Astrocyte (in vitro differentiated cells and primary cell): ENCODE measurements around the gene ZMIZ1. TPM values are rescaled to one million over a fixed set of nuclear protein-coding genes. Genes with fewer than 3 reads are reported as not detected.

Source experiments
- DNase-seq: peaks from one replicate; pipeline ENCODE4 v3.0.0-alpha.2; 2010; ENCODE audit warnings: low read depth
- FAIRE-seq: peaks from 2 replicates; lab custom pipeline; 2011; peaks lifted over from hg19 to GRCh38; lab: Jason Lieb, UNC
- H2AFZ ChIP-seq: 2 replicates; pipeline ENCODE4 v1.6.0; 2012; ENCODE audit warnings: low read depth, low read length, inconsistent platforms
- H3K27ac ChIP-seq: 2 replicates; pipeline ENCODE4 v1.5.1; 2011; ENCODE audit warnings: low read depth, low read length, inconsistent platforms
- H3K27me3 ChIP-seq: 2 replicates; pipeline ENCODE4 v1.6.0; 2011; ENCODE audit warnings: low read length, inconsistent platforms; ENCODE audit not compliant: insufficient read depth
- H3K36me3 ChIP-seq: 2 replicates; pipeline ENCODE4 v1.5.1; 2011; ENCODE audit warnings: low read length, inconsistent platforms; ENCODE audit not compliant: insufficient read depth
- H3K4me1 ChIP-seq: 2 replicates; pipeline ENCODE4 v1.5.1; 2011; ENCODE audit warnings: low read length, inconsistent platforms; ENCODE audit not compliant: insufficient read depth
- H3K4me2 ChIP-seq: 2 replicates; pipeline ENCODE4 v1.6.0; 2012; ENCODE audit warnings: low read length, inconsistent platforms
- H3K4me3 ChIP-seq: 2 replicates; pipeline ENCODE4 v1.5.1; 2011; ENCODE audit warnings: low read depth, mild to moderate bottlenecking, low read length, inconsistent platforms; ENCODE audit not compliant: insufficient read depth
- H3K79me2 ChIP-seq: 2 replicates; pipeline ENCODE4 v1.6.0; 2012; ENCODE audit warnings: mild to moderate bottlenecking, low read length, inconsistent platforms; ENCODE audit not compliant: insufficient read depth
- H3K9ac ChIP-seq: 2 replicates; pipeline ENCODE4 v1.6.0; 2012; ENCODE audit warnings: mild to moderate bottlenecking, low read length, inconsistent platforms
- H3K9me3 ChIP-seq: 2 replicates; pipeline ENCODE4 v1.5.1; 2012; ENCODE audit warnings: low read depth, mild to moderate bottlenecking, low read length, inconsistent platforms; ENCODE audit not compliant: insufficient read depth
- H4K20me1 ChIP-seq: 2 replicates; pipeline ENCODE4 v1.6.0; 2012; ENCODE audit warnings: low read length, inconsistent platforms; ENCODE audit not compliant: insufficient read depth
- H3K27ac Mint-ChIP-seq: one replicate; pipeline ENCODE4 v1.8.0; 2021; ENCODE audit warnings: mild to moderate bottlenecking, mixed read lengths; ENCODE audit not compliant: unreplicated experiment
- H3K27me3 Mint-ChIP-seq: one replicate; pipeline ENCODE4 v1.8.0; 2021; ENCODE audit warnings: low read depth, mixed read lengths; ENCODE audit not compliant: unreplicated experiment
- H3K36me3 Mint-ChIP-seq: one replicate; pipeline ENCODE4 v1.8.0; 2021; ENCODE audit warnings: low read depth, mixed read lengths; ENCODE audit not compliant: unreplicated experiment
- H3K4me1 Mint-ChIP-seq: one replicate; pipeline ENCODE4 v1.8.0; 2021; ENCODE audit warnings: low read depth, mixed read lengths; ENCODE audit not compliant: unreplicated experiment
- H3K4me3 Mint-ChIP-seq: one replicate; pipeline ENCODE4 v1.8.0; 2021; ENCODE audit warnings: mild to moderate bottlenecking, moderate library complexity, mixed read lengths; ENCODE audit not compliant: unreplicated experiment
- H3K9me3 Mint-ChIP-seq: one replicate; pipeline ENCODE4 v1.8.0; 2021; ENCODE audit warnings: mild to moderate bottlenecking, mixed read lengths; ENCODE audit not compliant: unreplicated experiment
- CTCF ChIP-seq: IDR thresholded peaks from 2 replicates; pipeline ENCODE4 v1.5.1; 2011; ENCODE audit warnings: low read depth, mild to moderate bottlenecking, inconsistent platforms, low read length, moderate library complexity; ENCODE audit not compliant: insufficient read depth
- EZH2 ChIP-seq: IDR thresholded peaks from 2 replicates; pipeline ENCODE4 v1.6.1; 2012; ENCODE audit warnings: mild to moderate bottlenecking, low read length, inconsistent platforms; ENCODE audit not compliant: insufficient read depth
- total RNA-seq: library from RNA; stranded (reverse); gene quantifications from 2 replicates; pipeline ENCODE4 v1.2.1, GENCODE V29; 2021

Gene ZMIZ1
- total RNA-seq, 1 donor from 2014 or later, result 45.5 TPM

DNA sequence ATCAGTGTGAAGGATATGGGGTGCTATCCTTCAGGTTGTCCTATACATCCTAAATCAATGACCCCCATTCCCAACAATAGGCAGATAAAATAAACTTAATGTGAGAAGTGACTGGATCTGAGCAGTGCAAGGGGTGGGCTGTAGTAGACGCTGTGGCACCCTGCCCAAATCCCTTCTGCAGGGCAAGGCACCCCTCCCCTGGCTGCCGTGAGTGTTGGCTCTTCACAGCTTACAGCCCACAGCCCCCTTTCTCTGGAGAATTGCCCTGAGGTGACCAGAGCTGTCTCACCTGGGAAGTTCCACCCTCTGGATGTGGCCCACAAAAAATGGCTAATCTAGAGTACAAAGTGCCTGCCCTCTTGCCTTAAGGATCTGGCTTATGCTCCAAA lies 252.7 kb downstream of the ZMIZ1 start:
- DNase-seq (no peak), FAIRE-seq (no peak)
- Mint-ChIP-seq H3K36me3 (no peaks in the 10 kb centered on the region), H3K27ac (no peak overlapping the region), H3K27me3 (peaks cover 5% of the 10 kb centered on the region), H3K4me3 (no peak overlapping the region), H3K4me1 (peaks cover 43% of the 10 kb centered on the region), H3K9me3 (peaks cover 7% of the 10 kb centered on the region)
- H3K4me1 ChIP-seq, result peaks cover 50% of the 10 kb centered on the region
- TF ChIP-seq EZH2 (no peak), CTCF (no peak)
- H3K9me3 ChIP-seq, result no peaks in the 10 kb centered on the region
- no peak overlapping the region for H3K4me2 ChIP-seq
- H3K27ac ChIP-seq, result no peak overlapping the region
- H3K9ac ChIP-seq, result no peak overlapping the region
- peaks cover 9% of the 10 kb centered on the region for H4K20me1 ChIP-seq
- H3K36me3 ChIP-seq, result no peaks in the 10 kb centered on the region
- H3K4me3 ChIP-seq, result no peak overlapping the region
- no peaks in the 10 kb centered on the region for H3K79me2 ChIP-seq
- H3K27me3 ChIP-seq, result no peaks in the 10 kb centered on the region
- H2AFZ ChIP-seq, result no peak overlapping the region

- DNase-seq, result no peak
- H3K4me1 Mint-ChIP-seq, result peaks cover 40% of the 10 kb centered on the region
- H3K36me3 Mint-ChIP-seq, result no peaks in the 10 kb centered on the region
- no peak for TF ChIP-seq EZH2
- no peak for TF ChIP-seq CTCF
- no peaks in the 10 kb centered on the region for H3K9me3 ChIP-seq
- no peaks in the 10 kb centered on the region for H3K36me3 ChIP-seq
- no peaks in the 10 kb centered on the region for H3K79me2 ChIP-seq
- FAIRE-seq, result no peak
- no peak overlapping the region for H2AFZ ChIP-seq
- no peak overlapping the region for H3K9ac ChIP-seq
- no peak overlapping the region for H3K4me2 ChIP-seq
- H3K4me3 ChIP-seq, result no peak overlapping the region
- H3K27ac Mint-ChIP-seq, result no peak overlapping the region
- H3K4me3 Mint-ChIP-seq, result no peak overlapping the region
- peaks cover 5% of the 10 kb centered on the region for H4K20me1 ChIP-seq
- H3K27me3 ChIP-seq, result no peaks in the 10 kb centered on the region
- no peak overlapping the region for H3K27ac ChIP-seq
- peaks cover 7% of the 10 kb centered on the region for H3K9me3 Mint-ChIP-seq
- peaks cover 5% of the 10 kb centered on the region for H3K27me3 Mint-ChIP-seq
- H3K4me1 ChIP-seq, result peaks cover 46% of the 10 kb centered on the region
Measured at GRCh38 chr10:79321951-79322350, 253.2 kb downstream of the ZMIZ1 start.

DNA sequence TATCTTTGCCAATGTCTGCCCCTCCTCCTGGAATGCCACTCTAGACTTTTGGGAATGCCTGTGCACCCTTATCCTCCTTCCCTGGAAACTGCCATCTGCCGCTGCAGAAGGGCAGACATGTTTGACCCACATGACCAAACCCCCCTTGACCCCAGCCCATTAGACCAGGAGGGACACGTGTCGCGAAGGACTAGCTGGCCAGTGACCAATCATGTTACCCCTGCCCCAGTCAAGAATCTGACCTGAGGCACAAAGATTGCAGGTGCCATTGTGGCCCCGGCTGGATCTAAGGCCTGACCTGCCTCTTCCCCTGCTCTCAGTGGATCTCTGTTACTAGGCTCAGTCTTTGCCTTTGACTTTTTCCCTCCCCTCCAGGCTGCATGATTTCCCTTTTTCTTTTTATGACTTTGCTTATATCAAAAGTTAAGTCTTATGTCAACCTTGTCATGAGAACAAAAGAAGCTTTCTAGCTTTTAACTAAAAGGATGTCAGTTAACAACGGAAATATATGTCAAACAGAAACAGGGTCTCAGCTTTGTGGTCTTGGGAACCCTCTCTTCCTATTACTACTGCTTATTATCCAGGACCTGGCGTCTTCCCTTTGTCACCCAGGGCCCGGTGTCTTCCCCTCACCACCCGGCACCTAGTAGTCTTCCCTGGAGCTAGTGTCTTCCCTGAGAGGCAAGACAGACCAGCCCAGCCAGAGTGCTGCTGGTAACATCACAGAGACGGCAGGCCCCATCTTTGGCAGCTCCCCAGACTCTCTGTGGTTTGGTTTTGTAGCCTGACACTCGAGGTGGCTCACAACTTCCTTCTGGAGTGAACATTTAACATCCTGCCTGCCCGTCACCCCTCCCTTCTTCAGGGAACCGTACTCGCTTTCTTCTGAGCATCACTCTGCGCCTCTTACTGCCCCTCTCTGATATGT lies 254.1 kb downstream of the ZMIZ1 start:
- H3K4me3 ChIP-seq, result no peak overlapping the region
- H3K36me3 Mint-ChIP-seq, result no peaks in the 10 kb centered on the region
- no peaks in the 10 kb centered on the region for H3K36me3 ChIP-seq
- no peaks in the 10 kb centered on the region for H3K9me3 ChIP-seq
- peak; percentile 87 for DNase-seq
- H3K27ac ChIP-seq, result peak overlapping the region; percentile 5
- H2AFZ ChIP-seq, result no peak overlapping the region
- TF ChIP-seq EZH2 (no peak), CTCF (no peak)
- H3K4me2 ChIP-seq, result peak overlapping the region; percentile 19
- H3K4me3 Mint-ChIP-seq, result no peak overlapping the region
- peaks cover 36% of the 10 kb centered on the region for H3K4me1 ChIP-seq
- no peaks in the 10 kb centered on the region for H3K79me2 ChIP-seq
- no peaks in the 10 kb centered on the region for H3K27me3 ChIP-seq
- H4K20me1 ChIP-seq, result no peaks in the 10 kb centered on the region
- H3K9me3 Mint-ChIP-seq, result peaks cover 7% of the 10 kb centered on the region
- peak overlapping the region; percentile 5 for H3K9ac ChIP-seq
- H3K27ac Mint-ChIP-seq, result peak overlapping the region; percentile 9
- FAIRE-seq, result no peak
- peaks cover 31% of the 10 kb centered on the region for H3K4me1 Mint-ChIP-seq
- H3K27me3 Mint-ChIP-seq, result peaks cover 8% of the 10 kb centered on the region
